DND-41 (cell line): ENCODE measurements around the gene CDCP1.
A peak's percentile ranks its signal among the peaks of the same experiment; 100 is the strongest.

Experiments used
- ATAC-seq: fragments of 200-7000 bp; cut with Tn5 transposase; 3 replicates; pipeline ENCODE4 v1.9.1; 2021; ENCODE audit warnings: low read depth; ENCODE audit not compliant: insufficient read depth
- DNase-seq: peaks from one replicate; pipeline ENCODE4 v3.0.0-alpha.2; 2020
- H2AFZ ChIP-seq: 2 replicates; pipeline ENCODE4 v1.6.0; 2012; ENCODE audit warnings: low read depth, low read length
- H3K27ac ChIP-seq: 2 replicates; pipeline ENCODE4 v1.5.1; 2012; ENCODE audit warnings: low read length, inconsistent platforms
- H3K27me3 ChIP-seq: fragments of 200-600 bp; sonication (generic); 2 replicates; pipeline ENCODE4 v1.6.0; 2012; ENCODE audit warnings: low read length, mild to moderate bottlenecking, inconsistent platforms; ENCODE audit not compliant: insufficient read depth, poor library complexity
- H3K36me3 ChIP-seq: 2 replicates; pipeline ENCODE4 v1.5.1; 2012; ENCODE audit warnings: low read length, inconsistent platforms; ENCODE audit not compliant: insufficient read depth
- H3K4me1 ChIP-seq: 2 replicates; pipeline ENCODE4 v1.5.1; 2012; ENCODE audit warnings: mild to moderate bottlenecking, low read length; ENCODE audit not compliant: insufficient read depth
- H3K4me2 ChIP-seq: 2 replicates; pipeline ENCODE4 v1.6.0; 2012; ENCODE audit warnings: mild to moderate bottlenecking, moderate library complexity, low read length, inconsistent platforms; ENCODE audit not compliant: insufficient read depth
- H3K4me3 ChIP-seq, 2 experiments: fragments of 200-600 bp in 1 of 2; shearing (Covaris generic) in 1 of 2; 2 replicates each; pipeline ENCODE4 v1.5.1; 2012 to 2016; ENCODE audit warnings: inconsistent platforms in 2 of 2, low read length in 2 of 2, mild to moderate bottlenecking in 2 of 2, low read depth in 1 of 2, moderate library complexity in 1 of 2
- H3K79me2 ChIP-seq: 2 replicates; pipeline ENCODE4 v1.6.0; 2012; ENCODE audit warnings: low read length, inconsistent platforms; ENCODE audit not compliant: insufficient read depth
- H3K9ac ChIP-seq: 2 replicates; pipeline ENCODE4 v1.6.0; 2012; ENCODE audit warnings: low read depth, mild to moderate bottlenecking, inconsistent platforms, low read length, moderate library complexity
- H3K9me3 ChIP-seq: 2 replicates; pipeline ENCODE4 v1.5.1; 2012; ENCODE audit warnings: low read length, moderate library complexity, mild to moderate bottlenecking, inconsistent platforms; ENCODE audit not compliant: insufficient read depth, severe bottlenecking
- H4K20me1 ChIP-seq: 2 replicates; pipeline ENCODE4 v1.6.0; 2012; ENCODE audit warnings: low read length; ENCODE audit not compliant: insufficient read depth
- CTCF ChIP-seq: IDR thresholded peaks from 2 replicates; pipeline ENCODE4 v1.5.1; 2012; ENCODE audit warnings: borderline replicate concordance, low read length, moderate library complexity, mild to moderate bottlenecking; ENCODE audit not compliant: poor library complexity, severe bottlenecking; ENCODE audit errors: extremely low read depth
- EZH2 ChIP-seq: IDR thresholded peaks from 3 replicates; pipeline ENCODE4 v1.6.1; 2012; ENCODE audit warnings: borderline replicate concordance, low read depth, mild to moderate bottlenecking, moderate library complexity, low read length, inconsistent platforms; ENCODE audit not compliant: severe bottlenecking

CDCP1 gene

GRCh38 chr3:45104715-45105711, 41.2 kb downstream of the CDCP1 start:
- Histone ChIP-seq H3K9me3 (no peaks in the 10 kb centered on the region), H3K9ac (no peak overlapping the region), H4K20me1 (peaks cover 5% of the 10 kb centered on the region; the same call in 1 of the 2 replicates), H3K4me2 (peak overlapping the region; percentile 38), H2AFZ (no peak overlapping the region), H3K4me3 (no peak overlapping the region), H3K27me3 (peaks cover 12% of the 10 kb centered on the region), H3K36me3 (no peaks in the 10 kb centered on the region), H3K27ac (peak overlapping the region; percentile 73), H3K4me1 (peaks cover 52% of the 10 kb centered on the region), H3K79me2 (no peaks in the 10 kb centered on the region)
- TF ChIP-seq EZH2, result no peak
- ATAC-seq (peak; percentile 22), DNase-seq (no peak)

GRCh38 chr3:45103753-45104714, 42.1 kb downstream of the CDCP1 start:
- Histone ChIP-seq H3K4me3 (no peak overlapping the region), H3K79me2 (no peaks in the 10 kb centered on the region), H3K36me3 (no peaks in the 10 kb centered on the region), H3K4me2 (no peak overlapping the region), H4K20me1 (peaks cover 5% of the 10 kb centered on the region; the same call in 1 of the 2 replicates), H3K27ac (no peak overlapping the region), H3K9ac (no peak overlapping the region), H2AFZ (no peak overlapping the region), H3K4me1 (peaks cover 42% of the 10 kb centered on the region), H3K27me3 (peaks cover 17% of the 10 kb centered on the region), H3K9me3 (no peaks in the 10 kb centered on the region)
- ATAC-seq (no peak), DNase-seq (no peak)
- TF ChIP-seq EZH2, result no peak
- TF ChIP-seq CTCF, result no peak

- H3K4me2 ChIP-seq, result no peak overlapping the region
- H3K79me2 ChIP-seq, result no peaks in the 10 kb centered on the region
- no peak for DNase-seq
- TF ChIP-seq EZH2, result no peak
- TF ChIP-seq CTCF, result no peak
- peaks cover 17% of the 10 kb centered on the region for H3K27me3 ChIP-seq
- ATAC-seq, result no peak
- H3K9me3 ChIP-seq, result no peaks in the 10 kb centered on the region
- peaks cover 42% of the 10 kb centered on the region for H3K4me1 ChIP-seq
- no peak overlapping the region for H2AFZ ChIP-seq
- no peaks in the 10 kb centered on the region for H3K36me3 ChIP-seq
- H3K4me3 ChIP-seq, result no peak overlapping the region
- no peak overlapping the region for H3K27ac ChIP-seq
- H4K20me1 ChIP-seq, result peaks cover 5% of the 10 kb centered on the region; the same call in 1 of the 2 replicates
- H3K9ac ChIP-seq, result no peak overlapping the region
These were observed 42.8 kb downstream of the CDCP1 start for GRCh38 chr3:45103334-45103733.
